ENCODE measurements around the gene SRR.

- TF ChIP-seq JUND (IDR thresholded peaks at IDR 0.05) (no peak), CTCF (IDR thresholded peaks at IDR 0.05; ENCODE audit: low read depth, low read length, missing input control) (no peak)
- TF ChIP-seq, protein P1, sequence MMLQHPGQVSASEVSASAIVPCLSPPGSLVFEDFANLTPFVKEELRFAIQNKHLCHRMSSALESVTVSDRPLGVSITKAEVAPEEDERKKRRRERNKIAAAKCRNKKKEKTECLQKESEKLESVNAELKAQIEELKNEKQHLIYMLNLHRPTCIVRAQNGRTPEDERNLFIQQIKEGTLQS (IDR thresholded peaks at IDR 0.05): no peak
These were observed 29.3 kb upstream of the SRR start for GRCh38 chr17:2274414-2274813.
